Endometrial microvascular endothelial cells (primary cell): ENCODE data around the gene NEURL1B. TPM values are rescaled to one million over a fixed set of nuclear protein-coding genes. Genes with fewer than 3 reads are reported as not detected.

Experiments
- in situ Hi-C: cut with HindIII; loops from 2 replicates; pipeline ENCODE4 v1.10.0; 2017; ENCODE audit warnings: low sequenced_read_pairs, low pct_unique_long_range_greater_than_20kb; ENCODE audit errors: inconsistent ontology term
- total RNA-seq: library from RNA; depleted of rRNA; stranded (reverse); fragments of >200 nt; gene quantifications from one replicate; pipeline ENCODE4 v1.2.3, GENCODE V29; 2015; ENCODE audit errors: inconsistent ontology term

The NEURL1B gene
- total RNA-seq, 1 donor from 2014 or later, result 5.3 TPM

DNA sequence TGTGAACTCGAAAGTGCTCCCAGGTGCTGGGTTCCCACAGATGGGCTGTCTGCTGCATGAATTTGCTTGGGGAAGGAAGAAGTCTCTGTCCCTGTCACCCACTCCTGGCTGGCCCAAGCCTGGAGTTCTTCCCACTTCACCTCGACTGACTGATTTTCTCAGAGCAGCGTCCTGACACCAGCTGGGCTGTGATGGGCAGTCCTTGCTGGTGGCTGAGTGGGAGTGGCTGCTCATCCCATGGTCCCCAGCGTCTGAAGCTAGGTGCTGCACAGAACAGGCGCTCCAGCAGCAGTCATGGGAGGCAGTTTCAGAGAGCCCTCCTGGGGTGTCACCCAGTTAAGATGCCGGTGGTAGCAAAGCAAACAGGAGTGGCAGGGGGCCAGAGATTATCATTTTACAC, 10.1 kb upstream of the NEURL1B start:
- in situ Hi-C loops, result no loop called here

- in situ Hi-C loops, result no loop called here
Observed at GRCh38 chr5:172632346-172633092, 8.5 kb upstream of the NEURL1B start.

- in situ Hi-C loops, result no loop called here
Observed at GRCh38 chr5:172633403-172633970, 7.6 kb upstream of the NEURL1B start.

DNA sequence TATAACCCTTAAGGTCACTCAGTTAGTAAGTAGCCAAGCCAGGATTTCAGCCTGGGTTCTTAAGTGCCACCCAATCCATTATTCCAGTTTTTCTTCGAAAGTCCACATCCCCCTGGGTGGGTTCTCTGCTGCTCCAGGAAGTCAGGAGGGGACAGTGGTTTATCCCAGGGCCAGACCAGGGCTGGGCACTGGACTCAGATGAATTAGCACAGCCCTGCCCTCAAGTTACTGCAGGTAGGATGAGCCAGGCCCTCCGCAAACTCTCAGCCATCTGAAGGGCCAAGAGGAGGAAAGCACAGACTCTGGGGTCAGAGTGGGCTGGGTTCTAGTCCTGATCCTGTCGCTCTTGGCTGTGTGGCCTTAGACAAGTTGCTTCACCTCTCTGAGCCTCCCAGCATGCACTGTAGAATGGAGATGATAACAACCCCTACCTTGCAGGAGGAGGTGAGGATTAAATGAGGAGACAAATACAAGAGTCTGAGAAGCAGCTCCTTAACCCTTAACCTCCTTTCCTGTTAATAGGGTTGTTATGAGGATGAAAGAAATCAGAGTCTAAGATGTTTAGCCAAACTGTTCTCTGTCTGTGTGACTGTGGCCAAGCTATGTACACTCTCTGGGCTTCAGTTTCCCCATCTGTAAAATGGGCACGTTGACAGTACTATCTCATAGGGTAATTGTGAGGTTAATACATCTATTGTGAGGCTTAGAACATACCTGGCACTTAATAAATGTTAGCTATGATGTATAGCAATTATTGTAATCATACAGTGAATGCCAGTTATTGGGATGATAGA, 6.8 kb upstream of the NEURL1B start:
- in situ Hi-C loops, result no loop called here

GRCh38 chr5:172635038-172635437, 6.0 kb upstream of the NEURL1B start:
- in situ Hi-C loops, result no loop called here

DNA sequence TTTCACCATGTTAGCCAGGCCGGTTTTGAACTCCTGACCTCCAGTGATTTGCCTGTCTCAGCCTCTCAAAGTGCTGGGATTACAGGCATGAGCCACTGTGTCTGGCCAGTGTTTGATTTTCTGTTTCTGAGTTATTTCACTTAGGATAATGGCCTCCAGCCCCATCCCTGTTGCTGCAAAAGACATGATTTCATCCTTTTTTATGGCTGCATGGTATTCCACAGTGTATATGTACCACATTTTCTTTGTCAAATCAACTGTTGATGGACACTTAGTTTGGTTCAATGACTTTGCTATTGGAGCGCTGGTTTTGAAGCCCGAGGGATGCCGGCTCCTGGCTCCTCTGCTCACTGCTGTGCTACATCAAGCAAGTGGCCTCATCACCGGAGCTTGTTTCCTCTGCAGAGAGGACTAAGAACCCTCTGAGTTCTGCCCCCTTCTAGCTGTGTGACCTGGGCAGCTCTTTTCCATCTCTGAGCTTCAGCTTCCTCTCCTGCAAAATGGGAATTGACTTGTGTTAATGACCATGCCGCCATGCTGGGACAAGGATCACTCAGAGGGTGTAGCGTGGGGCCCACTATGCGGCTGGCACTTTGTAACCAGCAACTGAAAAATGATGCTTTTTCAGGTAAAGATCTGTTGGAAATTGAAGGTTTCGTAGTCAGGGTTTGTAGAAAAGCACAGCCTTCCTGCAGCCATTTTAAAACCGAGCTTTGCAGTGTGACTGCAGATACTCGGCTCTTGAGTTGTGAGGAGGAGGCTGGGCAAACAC, 4.6 kb upstream of the NEURL1B start:
- in situ Hi-C loops, result no loop called here

DNA sequence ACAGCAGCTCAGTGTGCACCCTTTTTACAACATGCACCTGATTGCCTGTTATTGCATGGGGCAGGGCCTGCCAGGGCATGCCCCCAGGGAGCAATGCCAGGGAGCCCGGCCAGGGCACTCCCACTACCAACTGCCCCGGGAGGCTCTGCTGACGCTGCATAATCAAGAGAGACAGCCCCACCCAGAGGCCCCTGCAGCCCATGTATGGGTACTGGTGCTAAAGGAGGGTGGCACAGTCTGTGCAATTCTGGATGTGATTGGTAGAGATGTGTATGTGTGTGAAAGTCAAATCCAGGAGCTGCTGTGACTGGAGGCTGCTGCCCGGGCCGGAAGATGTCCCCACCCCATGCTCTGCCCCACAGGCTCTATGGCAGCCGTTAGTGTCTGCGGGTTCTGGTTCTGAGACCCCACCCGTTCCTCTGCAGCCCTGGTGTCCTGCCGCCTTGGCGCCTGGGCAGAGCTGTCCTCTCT, 3.9 kb upstream of the NEURL1B start:
- in situ Hi-C loops, result no loop called here

GRCh38 chr5:172637740-172638139, 3.3 kb upstream of the NEURL1B start:
- in situ Hi-C loops, result no loop called here

- in situ Hi-C loops, result no loop called here
Observed at GRCh38 chr5:172638209-172638768, 2.8 kb upstream of the NEURL1B start.

GRCh38 chr5:172640139-172640538, 924 bp upstream of the NEURL1B start:
- in situ Hi-C loops, result no loop called here

DNA sequence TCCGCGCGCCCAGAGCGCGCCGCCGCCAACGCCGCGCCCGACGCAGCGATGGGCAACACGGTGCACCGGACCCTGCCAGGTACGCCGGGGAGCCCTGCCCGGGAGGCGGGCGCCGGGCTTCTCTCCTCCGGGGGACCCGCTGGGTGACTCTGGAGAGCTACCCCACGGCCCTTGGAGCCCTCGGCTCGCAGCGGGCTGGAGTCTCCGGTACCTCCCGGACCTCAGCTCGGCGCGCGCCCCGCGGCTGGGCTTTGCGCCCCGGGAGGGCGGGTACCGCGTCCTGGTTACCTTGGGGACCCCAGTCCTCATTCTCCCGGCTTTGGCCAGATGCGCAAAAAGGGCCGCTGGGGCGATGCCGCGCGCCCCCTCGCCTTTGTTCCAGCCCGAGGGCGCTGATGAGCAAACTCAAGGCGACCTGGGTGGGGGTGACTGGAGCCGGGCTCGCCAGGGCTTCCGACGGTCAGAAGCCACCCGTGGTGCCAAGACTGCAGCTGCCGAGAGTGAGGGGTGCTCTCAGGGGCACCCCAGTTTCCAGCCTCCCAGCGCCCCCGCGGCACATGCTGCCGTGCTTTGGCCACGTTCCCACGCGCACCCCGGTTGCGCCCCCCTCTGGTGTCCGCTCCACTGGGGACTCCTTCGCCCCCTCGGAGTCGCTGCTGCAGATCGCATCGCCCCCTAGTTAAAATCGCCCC, 442 bp downstream of the NEURL1B start:
- in situ Hi-C loops, result no loop called here

- in situ Hi-C loops, result no loop called here
Observed at GRCh38 chr5:172642051-172642409, 967 bp downstream of the NEURL1B start.

GRCh38 chr5:172642486-172642885, 1.4 kb downstream of the NEURL1B start:
- in situ Hi-C loops, result no loop called here

DNA sequence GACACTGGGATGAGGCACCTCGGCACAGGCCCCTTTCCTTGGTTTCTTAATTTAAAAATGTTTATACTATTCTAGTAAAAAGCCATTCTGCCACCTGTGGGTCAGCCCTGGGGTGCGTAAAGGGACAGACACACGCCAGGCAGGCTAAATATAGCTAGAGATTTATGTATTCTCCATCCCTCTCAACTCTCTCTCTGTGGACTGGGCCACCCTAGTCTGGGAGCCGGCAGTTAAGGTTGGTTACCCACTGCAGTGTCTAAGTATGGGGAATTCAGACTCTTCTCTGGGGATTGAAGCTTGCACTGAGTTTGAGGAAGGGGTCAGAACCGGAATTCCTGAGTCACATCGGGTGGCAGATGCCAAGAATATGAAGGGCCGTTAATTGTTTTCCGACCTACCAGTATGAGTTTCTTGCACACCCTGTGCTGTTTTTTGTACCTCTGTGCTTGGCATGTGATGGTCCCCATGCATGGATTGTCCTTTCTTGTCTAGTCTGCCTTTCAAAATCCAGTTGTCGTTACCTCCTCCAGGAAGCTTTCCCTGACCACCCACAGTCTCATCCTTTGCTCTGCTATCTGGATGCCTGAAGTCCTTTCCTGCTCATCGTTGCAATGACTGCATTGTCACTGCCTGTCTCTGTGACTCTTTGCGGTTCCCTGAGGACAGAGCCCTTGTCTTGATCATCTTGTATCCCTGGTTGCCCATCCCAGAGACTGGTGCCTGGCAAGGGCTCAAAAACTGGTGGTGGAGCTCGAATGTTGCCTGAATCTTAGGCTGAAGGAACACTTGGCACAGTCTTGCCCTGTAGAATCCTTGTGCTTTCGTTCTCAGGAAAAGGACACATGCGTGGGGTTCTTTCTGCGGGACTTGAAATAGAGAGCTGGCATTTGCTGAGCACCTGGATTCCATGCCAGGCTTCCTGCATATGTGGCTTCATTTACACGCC, 2.1 kb downstream of the NEURL1B start:
- in situ Hi-C loops, result no loop called here

DNA sequence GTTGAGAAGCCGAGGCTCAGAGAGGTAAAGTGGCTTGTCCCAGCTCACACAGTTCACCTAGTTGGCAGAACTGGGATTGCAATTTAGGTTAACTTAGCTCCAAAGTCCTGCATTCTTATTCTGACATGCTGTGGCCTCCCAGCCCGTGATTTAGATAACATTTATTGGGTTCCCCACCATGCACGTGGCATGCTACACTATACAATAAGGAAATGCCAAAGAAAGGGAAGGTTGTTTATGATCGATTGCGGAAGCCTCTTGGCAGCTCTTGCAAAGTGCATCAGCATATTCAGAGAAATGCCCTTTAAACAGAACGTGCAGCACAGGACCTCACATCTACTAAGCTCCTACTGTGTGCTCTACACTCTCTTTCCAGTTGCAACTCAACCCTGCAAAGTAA, 3.2 kb downstream of the NEURL1B start:
- in situ Hi-C loops, result no loop called here

DNA sequence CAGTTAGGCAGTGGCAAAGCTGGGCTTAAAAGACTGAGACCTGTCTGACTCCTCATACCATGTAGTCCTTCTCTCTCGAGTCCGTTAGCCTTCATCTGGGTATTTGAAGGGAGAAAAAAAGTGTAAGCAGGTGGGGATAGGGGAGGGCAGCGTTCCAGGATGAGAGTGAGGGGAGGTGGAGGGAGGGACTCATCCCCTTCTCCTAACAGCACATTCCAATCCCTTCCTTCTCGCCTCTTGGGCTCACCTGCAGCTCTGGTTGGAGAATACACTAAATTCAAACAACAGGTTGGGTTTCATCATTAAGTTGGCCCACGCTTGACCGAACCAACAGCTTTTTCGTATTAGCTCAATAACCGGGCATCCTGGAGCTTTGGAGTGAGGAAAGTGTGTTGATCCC, 3.6 kb downstream of the NEURL1B start:
- in situ Hi-C loops, result no loop called here

DNA sequence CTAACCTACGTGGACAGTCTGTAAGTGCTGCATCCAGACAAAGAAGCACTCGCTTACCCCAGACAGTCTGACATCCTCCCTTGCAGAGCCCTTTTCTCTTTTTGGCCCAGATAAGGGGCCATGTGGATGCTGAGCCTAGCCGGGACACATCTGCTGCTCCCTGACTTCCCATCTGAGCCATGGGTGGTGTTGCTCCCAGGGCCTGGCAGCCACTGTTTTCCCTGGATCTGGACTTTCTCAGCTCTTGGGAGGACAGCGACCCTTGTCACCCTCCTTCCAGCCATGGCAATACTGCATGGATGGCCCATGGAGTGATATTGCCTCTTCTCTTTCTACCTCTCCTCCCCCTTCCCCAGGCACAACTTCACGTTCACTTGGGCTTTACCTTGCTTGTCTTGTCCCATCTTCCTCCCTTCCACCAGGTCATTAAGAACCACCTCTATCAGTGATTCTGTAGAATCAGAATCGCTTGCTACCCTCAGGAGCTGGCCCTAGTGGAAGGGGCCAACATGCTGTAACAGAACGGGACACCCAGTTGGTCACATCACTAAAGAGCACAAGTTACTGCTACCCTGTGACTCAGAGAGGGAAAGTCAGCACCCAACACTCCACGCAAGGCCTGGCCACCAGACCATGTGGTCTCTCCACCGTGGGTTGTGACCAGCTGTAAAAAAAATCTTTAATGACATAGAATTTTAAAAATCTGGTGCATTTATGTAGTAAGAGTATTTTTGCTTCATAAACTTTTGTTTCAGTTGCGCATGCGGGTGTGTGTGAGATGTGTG, 4.4 kb downstream of the NEURL1B start:
- in situ Hi-C loops, result no loop called here
